GM18505 (cell line): Measurements from ENCODE around the gene NTRK1.
"Not testable (repeated sequence)": the region's sequence is repeated elsewhere in the genome, so short reads cannot be mapped to it uniquely, and the experiment has no call there.

Experiments
- ATAC-seq: cut with Tn5 transposase; IDR thresholded peaks from one replicate; pipeline ENCODE4 v1.9.1; 2021; ENCODE audit not compliant: unreplicated experiment
- POLR2A ChIP-seq: IDR thresholded peaks from 4 replicates; pipeline ENCODE4 v1.6.1; 2011; ENCODE audit warnings: borderline replicate concordance; ENCODE audit not compliant: insufficient read depth, insufficient read length; ENCODE audit errors: extremely low read depth

Gene NTRK1

DNA sequence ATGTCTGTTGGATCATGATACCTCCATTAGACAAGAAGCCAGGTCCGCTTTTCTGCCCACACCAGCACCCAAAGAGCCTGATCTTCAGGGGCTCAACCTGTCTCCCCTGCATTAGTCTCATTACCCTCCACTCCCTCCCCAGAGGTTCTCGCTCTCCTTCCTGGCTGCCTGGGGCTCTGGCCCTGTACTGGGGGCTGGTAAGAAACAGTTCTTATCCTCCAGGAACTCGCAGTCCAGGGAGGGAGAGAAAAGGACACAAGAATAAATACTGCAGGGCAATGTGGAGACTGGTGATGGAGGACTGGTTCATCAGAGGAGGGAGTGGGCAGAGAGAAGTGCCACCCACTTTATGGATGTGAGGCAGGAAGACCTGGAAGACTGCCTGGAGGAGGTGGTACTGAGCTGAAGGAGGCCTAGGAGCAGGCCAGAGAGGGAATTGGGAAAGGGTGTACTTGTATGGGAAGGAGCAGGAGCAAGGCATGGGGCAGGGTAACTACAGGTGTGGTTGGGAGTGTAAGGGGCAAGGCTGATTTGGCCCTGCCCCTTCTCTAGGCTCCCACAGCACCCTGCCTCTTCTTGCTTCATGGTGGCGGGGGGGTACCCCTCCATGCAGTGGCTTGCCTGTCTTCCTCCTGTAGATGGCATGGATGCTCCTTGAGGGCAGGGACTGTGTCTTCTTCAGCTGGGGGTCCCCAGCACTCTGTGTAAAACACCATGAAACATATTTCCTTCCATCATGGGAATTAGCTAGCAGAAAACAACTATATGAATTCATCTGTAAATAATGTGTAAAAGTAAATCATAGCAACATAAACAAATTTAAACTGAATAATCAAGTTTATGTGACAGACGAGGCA, 64.7 kb downstream of the NTRK1 start:
- ATAC-seq: no peak
- TF ChIP-seq POLR2A: no peak

DNA sequence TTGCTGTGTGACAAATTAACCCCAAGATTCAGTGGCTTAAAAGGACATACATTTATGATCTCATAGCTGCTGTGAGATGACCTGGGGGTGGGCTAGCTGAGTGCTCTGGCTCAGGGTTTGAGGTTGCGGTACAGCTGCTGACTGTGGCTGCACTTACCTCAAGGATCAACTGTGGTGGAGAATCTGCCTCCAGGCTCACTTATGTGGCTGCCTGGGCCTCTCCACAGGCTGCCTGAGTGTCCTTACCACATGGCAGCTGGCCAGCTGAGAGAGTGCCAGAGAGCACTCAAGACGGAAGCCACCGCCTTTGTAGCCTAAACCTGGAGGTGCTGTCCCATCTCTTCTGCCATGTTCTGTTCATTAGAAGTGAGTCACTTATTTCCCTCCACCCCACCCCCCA, 65.5 kb downstream of the NTRK1 start:
- TF ChIP-seq POLR2A: no peak
- no peak for ATAC-seq

DNA sequence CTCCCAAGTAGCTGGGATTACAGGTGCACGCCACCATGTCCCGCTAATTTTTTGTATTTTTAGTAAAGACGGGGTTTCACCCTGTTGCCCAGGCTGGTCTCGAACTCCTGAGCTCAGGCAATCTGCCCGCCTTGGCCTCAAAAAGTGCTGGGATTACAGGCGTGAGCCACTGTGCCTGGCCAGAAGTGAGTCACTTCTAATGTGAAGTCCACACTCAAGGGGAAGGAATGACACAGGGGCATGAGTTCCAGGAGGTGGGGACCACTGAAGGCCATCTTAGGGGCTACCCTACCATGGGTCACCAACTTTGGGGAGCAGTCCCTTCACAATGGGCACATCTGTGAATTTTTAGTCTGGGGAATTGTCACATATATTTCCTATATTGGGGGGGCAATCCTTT, 66.0 kb downstream of the NTRK1 start:
- ATAC-seq: not testable (repeated sequence)

DNA sequence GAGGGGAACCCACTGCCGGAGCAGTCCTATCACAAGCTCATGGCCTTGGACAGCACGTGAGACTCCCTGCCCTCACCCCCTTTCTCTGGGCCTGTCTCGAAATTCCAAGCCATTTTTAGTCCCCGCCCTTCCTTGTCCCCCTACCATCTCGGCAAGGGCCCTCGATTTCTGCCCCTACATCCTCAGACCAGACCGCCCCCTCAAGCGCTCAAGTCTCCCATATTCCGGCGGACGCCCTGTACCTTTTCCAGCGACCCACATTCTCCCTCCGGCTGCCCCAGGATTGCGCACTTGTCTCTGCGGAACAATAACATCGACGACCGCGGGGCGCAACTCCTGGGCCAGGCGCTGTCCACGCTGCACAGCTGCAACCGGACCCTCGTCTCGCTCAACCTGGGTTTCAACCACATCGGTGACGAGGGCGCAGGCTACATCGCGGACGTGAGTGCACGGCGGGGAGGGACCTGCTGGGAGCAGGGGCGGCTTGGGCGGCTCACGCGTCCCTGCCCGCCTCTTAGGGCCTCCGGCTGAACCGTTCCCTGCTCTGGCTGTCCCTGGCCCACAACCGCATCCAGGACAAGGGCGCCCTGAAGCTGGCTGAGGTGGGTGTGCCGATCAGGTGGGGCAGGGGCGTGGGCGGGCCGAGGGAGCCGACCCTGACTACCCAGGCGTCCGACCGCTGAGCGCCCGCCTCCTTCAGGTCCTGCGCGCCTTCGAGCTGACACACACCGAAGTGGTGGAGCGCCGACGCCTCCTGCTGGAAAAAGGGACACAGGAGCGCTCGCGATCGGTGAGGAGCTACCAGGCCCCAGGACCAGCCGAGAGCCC, 66.8 kb downstream of the NTRK1 start:
- ATAC-seq: no peak
- no peak for TF ChIP-seq POLR2A

- no peak for ATAC-seq
These were observed 67.5 kb downstream of the NTRK1 start for GRCh38 chr1:156928043-156928602.

DNA sequence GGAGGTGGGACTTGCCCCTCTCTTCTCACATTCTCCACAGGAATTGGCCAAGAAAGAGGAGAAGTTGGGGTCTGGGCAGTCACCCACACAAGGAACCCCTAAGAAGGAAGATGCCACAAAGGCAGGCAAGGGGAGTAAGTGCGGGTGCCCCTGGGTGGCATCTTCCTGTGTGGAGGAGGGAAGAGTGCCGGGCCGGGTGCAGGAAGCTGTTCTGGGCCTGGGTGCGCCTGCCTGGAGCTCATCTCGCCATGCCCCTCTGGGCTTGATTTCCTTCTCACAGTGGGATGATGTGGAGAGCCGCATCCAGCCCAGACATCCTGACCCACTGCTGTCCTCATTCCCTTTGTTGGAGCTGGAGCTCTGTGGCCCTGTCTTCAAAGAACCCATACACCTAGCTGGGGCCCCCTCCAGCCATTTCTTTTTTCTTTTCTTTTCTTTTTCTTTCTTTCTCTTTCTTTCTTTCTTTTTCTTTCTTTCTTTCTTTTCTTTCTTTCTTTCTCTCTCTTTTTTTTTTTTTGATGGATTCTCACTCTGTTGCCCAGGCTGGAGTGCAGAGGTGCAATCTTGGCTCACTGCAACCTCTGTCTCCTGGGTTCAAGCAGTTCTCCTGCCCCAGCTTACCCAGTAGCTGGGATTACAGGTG, 69.1 kb downstream of the NTRK1 start:
- TF ChIP-seq POLR2A: no peak
- no peak for ATAC-seq

More at GRCh38 chr1:156928043-156928602, 67.5 kb downstream of the NTRK1 start:
- no peak for TF ChIP-seq POLR2A

- no peak for TF ChIP-seq POLR2A
- ATAC-seq: no peak
These were observed 69.8 kb downstream of the NTRK1 start for GRCh38 chr1:156930483-156930882.
